ENCODE measurements around the gene ANKZF1.
"Not testable (repeated sequence)": the region's sequence is repeated elsewhere in the genome, so short reads cannot be mapped to it uniquely, and the experiment has no call there.

Gene ANKZF1

GRCh38 chr2:219229305-219230058 is at the start of gene ANKZF1, which contains the start of gene ATG9A:
ANKZF1 (plus strand) TSS chr2:219229806; CDS start chr2:219230258, 452 bp downstream.
ATG9A (minus strand) TSS chr2:219229636; CDS start chr2:219228024, 1,612 bp downstream.
- DNase-seq (ENCODE audit: low spot score), result peak; percentile 99

GRCh38 chr2:219180961-219181360 is 48.6 kb upstream of the ANKZF1 start:
- DNase-seq (ENCODE audit: low spot score), result no peak

GRCh38 chr2:219181531-219181930 is 48.1 kb upstream of the ANKZF1 start:
- DNase-seq (ENCODE audit: low spot score), result no peak

DNA sequence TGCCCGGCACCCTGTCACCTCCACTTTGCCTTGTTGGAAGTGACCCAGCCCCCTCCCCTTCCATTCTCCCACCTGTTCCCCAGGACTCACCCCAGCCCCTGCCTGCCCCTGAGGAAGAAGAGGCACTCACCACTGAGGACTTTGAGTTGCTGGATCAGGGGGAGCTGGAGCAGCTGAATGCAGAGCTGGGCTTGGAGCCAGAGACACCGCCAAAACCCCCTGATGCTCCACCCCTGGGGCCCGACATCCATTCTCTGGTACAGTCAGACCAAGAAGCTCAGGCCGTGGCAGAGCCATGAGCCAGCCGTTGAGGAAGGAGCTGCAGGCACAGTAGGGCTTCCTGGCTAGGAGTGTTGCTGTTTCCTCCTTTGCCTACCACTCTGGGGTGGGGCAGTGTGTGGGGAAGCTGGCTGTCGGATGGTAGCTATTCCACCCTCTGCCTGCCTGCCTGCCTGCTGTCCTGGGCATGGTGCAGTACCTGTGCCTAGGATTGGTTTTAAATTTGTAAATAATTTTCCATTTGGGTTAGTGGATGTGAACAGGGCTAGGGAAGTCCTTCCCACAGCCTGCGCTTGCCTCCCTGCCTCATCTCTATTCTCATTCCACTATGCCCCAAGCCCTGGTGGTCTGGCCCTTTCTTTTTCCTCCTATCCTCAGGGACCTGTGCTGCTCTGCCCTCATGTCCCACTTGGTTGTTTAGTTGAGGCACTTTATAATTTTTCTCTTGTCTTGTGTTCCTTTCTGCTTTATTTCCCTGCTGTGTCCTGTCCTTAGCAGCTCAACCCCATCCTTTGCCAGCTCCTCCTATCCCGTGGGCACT is 47.1 kb upstream of the ANKZF1 start:
- DNase-seq (ENCODE audit: low spot score), result no peak

DNA sequence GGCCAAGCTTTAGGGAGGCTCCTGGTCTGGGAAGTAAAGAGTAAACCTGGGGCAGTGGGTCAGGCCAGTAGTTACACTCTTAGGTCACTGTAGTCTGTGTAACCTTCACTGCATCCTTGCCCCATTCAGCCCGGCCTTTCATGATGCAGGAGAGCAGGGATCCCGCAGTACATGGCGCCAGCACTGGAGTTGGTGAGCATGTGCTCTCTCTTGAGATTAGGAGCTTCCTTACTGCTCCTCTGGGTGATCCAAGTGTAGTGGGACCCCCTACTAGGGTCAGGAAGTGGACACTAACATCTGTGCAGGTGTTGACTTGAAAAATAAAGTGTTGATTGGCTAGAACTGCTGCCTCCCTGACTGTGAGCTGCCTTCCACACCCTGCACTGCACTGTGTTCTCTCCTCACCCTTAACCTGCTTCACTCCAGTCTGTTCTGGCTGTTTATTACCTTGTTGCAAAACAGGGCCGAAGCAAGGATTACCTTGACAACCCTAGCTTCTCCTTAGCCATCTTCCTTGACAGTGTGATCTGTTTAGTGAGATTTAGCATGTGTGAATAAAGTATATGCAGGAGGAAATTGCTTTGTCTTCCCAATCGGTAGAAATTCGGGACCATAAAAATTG is 46.3 kb upstream of the ANKZF1 start:
- DNase-seq (ENCODE audit: low spot score), result no peak

GRCh38 chr2:219184121-219184520 is 45.5 kb upstream of the ANKZF1 start:
- DNase-seq (ENCODE audit: low spot score), result no peak

- no peak for DNase-seq (ENCODE audit: low spot score)
These were observed 42.7 kb upstream of the ANKZF1 start for GRCh38 chr2:219186754-219187456.

- no peak for DNase-seq (ENCODE audit: low spot score)
These were observed 32.2 kb upstream of the ANKZF1 start for GRCh38 chr2:219197388-219197787.

DNA sequence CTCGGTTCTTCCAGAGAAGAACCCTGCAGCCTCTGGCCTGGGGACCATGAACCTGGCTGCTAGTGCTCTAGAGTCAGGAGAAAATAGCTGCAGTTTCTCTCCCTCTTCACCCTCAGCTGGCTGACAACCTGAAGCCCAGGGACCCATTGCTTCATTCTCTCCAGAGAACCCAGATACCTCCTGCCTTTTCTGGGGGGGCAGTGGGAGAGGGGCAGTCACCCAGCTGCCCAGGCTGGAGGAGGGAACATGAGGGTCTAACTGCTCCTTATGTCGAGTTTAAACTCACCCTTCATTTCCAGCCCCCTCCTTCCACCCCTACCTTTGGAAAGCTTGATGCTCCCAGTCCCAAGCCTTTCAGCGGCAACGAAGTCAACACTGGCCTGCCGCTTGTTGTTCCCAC is 30.6 kb upstream of the ANKZF1 start:
- DNase-seq (ENCODE audit: low spot score), result no peak

GRCh38 chr2:219199470-219200211 is 30.0 kb upstream of the ANKZF1 start:
- no peak for DNase-seq (ENCODE audit: low spot score)

DNA sequence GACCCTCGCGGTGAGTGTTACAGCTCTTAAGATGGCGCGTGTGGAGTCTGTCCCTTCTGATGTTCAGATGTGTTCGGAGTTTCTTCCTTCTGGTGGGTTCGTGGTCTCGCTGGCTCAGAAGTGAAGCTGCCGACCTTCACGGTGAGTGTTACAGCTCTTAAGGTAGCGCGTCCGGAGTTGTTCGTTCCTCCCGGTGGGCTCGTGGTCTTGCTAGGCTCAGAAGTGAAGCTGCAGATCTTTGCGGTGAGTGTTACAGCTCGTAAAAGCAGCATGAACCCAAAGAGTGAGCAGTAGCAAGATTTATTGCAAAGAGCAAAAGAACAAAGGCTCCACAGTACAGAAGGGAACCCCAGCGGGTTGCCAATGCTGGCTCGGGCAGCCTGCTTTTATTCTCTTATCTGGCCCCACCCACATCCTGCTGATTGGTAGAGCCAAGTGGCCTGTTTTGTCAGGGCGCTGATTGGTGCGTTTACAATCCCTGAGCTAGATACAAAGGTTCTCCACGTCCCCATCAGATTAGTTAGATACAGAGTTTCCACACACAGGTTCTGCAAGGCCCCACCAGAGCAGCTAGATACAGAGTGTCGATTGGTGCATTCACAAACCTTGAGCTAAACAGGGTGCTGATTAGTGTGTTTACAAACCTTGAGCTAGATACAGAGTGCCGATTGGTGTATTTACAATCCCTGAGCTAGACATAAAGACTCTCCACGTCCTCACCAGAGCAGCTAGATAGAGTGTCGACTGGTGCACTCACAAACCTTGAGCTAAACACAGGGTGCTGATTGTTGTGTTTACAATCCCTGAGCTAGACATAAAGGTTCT is 28.9 kb upstream of the ANKZF1 start:
- DNase-seq (ENCODE audit: low spot score), result not testable (repeated sequence)

DNA sequence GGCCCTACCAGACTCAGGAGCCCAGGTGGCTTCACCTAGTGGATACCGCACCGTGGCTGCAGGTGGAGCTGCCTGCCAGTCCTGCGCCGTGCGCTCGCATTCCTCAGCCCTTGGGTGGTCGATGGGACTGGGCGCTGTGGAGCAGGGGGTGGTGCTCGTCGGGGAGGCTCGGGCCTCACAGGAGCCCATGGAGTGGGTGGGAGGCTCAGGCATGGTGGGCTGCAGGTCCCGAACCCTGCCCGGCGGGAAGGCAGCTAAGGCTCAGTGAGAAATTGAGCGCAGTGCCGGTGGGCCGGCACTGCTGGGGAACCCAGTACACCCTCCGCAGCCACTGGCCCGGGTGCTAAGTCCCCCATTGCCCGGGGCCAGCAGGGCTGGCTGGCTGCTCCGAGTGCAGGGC is 28.3 kb upstream of the ANKZF1 start:
- not testable (repeated sequence) for DNase-seq (ENCODE audit: low spot score)

GRCh38 chr2:219204425-219205164 is 25.0 kb upstream of the ANKZF1 start:
- no peak for DNase-seq (ENCODE audit: low spot score)

DNA sequence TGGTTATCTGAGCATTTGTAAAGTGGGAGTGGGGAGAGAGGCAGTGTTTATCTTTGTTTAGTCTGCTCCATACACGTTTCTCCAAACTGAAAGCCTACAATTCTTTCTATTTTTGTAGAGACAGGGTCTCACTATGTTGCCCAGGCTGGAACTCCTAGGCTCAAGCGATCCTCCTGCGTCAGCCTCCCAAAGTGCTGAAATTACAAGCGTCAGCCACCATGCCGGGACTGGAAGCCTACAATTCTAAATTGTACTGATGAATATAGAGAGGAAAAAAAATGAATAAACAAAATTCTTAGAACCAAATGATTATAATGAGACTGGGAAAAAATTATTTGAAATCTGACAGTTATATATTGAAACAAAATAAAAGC is 24.5 kb upstream of the ANKZF1 start:
- DNase-seq (ENCODE audit: low spot score), result no peak

DNA sequence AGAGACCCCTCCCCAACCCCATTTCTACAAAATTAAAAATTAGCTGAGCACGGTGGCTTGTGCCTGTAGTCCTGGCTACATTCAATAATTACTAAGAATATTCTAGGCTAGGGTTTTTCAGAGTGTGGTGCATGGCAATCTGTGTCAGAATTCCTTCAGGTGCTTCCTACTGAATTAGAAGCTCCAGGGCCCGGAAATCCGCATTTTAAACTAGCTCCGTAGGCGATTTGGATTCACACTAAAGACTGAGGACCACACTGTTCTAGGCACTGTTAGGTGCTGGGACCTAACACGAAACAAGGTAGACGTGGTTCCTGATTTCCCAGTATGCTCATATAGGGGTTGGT is 23.7 kb upstream of the ANKZF1 start:
- DNase-seq (ENCODE audit: low spot score), result no peak

DNA sequence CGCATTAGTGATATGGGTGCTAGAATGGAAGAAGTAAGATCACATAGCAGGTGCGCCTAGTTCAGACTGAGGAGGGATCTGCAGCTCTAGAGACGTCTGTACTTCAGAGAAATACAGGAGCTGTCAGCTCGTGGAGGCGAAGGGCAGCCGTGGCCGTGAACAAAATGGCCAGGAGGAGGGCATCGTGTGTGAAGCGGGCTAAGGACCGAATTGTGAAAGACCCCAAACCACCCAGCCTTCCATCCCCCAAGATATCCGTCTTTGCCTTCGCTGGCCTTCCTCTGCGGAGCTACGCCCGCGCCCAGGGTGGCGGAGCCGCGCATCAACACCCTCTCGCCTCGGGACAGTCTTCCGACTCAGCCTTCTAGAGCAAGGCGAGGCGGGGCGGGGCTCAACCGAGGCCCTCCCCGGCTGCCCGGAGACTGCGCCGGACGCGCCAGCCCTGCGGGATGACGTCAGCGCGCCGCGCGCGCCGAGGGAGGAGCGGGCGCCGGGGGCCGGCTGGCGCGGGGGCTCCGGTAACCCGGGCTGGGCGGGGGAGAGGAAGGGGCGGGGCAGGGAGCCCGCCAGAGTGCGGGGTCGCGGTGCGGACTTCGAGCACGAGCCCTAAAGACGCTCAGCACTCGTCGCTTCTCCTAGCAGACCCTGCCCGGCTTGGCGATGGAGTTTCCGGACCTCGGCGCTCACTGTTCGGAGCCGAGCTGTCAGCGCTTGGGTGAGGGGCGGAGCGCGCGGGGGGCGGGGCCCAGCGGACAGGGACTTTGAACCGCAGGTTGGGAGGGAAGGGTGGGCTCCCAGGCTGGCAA is 23.1 kb upstream of the ANKZF1 start, which contains the start of gene ZFAND2B:
ZFAND2B (plus strand) TSS at position 455 of the 806 bp plus-strand sequence; CDS start at position 661, 206 bp downstream.
- DNase-seq (ENCODE audit: low spot score), result peak; percentile 95

DNA sequence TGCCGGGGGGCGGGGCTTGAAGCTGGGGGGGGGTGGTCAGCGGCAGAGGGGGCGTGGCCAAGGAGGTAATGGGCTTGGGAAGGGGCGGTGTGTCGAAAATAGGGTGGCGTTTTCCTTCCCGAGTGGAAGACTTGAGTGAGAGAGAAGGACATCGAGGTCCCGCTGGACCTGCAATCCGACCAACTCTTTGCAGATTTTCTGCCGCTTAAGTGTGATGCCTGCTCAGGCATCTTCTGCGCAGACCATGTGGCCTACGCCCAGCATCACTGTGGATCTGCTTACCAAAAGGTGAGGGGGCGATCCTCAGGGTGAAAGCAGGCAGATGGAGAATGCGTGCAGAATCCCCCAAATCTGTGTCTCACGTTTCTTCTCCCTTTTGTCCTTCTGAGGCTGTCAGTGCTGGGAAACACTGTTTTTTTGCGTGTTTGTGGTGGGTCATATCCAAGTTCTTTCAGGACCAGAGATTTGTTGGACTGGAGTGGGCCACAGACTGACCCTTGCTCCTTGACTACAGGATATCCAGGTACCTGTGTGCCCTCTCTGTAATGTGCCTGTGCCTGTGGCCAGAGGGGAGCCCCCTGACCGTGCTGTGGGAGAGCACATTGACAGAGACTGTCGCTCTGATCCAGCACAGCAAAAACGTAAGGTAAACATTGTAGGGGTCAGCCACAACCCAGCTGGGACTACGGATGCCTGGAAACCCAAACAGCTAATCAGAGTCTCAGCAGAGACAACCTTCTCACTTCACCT is 22.3 kb upstream of the ANKZF1 start:
- no peak for DNase-seq (ENCODE audit: low spot score)
